Glutamatergic neuron (in vitro differentiated cells): Measurements from ENCODE around the gene PAWR. TPM values are rescaled to one million over a fixed set of nuclear protein-coding genes. Genes with fewer than 3 reads are reported as not detected.

Source experiments
- DNase-seq: peaks from one replicate; pipeline ENCODE4 v3.0.0; 2022
- H3K27ac Mint-ChIP-seq: one replicate; pipeline ENCODE4 v1.8.0; 2020; ENCODE audit warnings: mild to moderate bottlenecking, mixed read lengths, inconsistent platforms; ENCODE audit not compliant: unreplicated experiment
- H3K27me3 Mint-ChIP-seq: one replicate; pipeline ENCODE4 v1.8.0; 2020; ENCODE audit warnings: mild to moderate bottlenecking, moderate library complexity, mixed read lengths, inconsistent platforms; ENCODE audit not compliant: unreplicated experiment
- H3K36me3 Mint-ChIP-seq: one replicate; pipeline ENCODE4 v1.8.0; 2020; ENCODE audit warnings: mild to moderate bottlenecking, mixed read lengths, inconsistent platforms; ENCODE audit not compliant: unreplicated experiment
- H3K4me1 Mint-ChIP-seq: one replicate; pipeline ENCODE4 v1.8.0; 2020; ENCODE audit warnings: mild to moderate bottlenecking, low read depth, mixed read lengths, inconsistent platforms; ENCODE audit not compliant: unreplicated experiment
- H3K4me3 Mint-ChIP-seq: one replicate; pipeline ENCODE4 v1.8.0; 2020; ENCODE audit warnings: mild to moderate bottlenecking, mixed read lengths, inconsistent platforms; ENCODE audit not compliant: unreplicated experiment
- H3K9me3 Mint-ChIP-seq: one replicate; pipeline ENCODE4 v1.8.0; 2020; ENCODE audit warnings: mild to moderate bottlenecking, moderate library complexity, mixed read lengths, inconsistent platforms; ENCODE audit not compliant: unreplicated experiment
- CTCF ChIP-seq: fragments of 200-600 bp; sonication (generic); IDR thresholded peaks from one replicate; pipeline ENCODE4 v1.5.0; 2021; ENCODE audit not compliant: partially characterized antibody, unreplicated experiment
- total RNA-seq: library from RNA; stranded (reverse); fragmentation: NEBNext Ultra II Directional; extraction: Animal tissue kit (Norgen Biotek cat#: 25700); gene quantifications from one replicate; pipeline ENCODE4 v1.2.1, GENCODE V29; 2021; ENCODE audit not compliant: unreplicated experiment

Gene PAWR
- total RNA-seq, 1 donor from 2014 or later = 7.0 TPM

- Mint-ChIP-seq H3K9me3 (no peaks in the 10 kb centered on the region), H3K36me3 (no peaks in the 10 kb centered on the region), H3K4me1 (no peaks in the 10 kb centered on the region), H3K27ac (no peak overlapping the region), H3K4me3 (no peak overlapping the region), H3K27me3 (no peaks in the 10 kb centered on the region)
- TF ChIP-seq CTCF = no peak
- no peak for DNase-seq
These were observed 100.0 kb downstream of the PAWR start for GRCh38 chr12:79590751-79591150.

GRCh38 chr12:79587368-79587767 lies 103.4 kb downstream of the PAWR start:
- Mint-ChIP-seq H3K4me1 (peaks cover 3% of the 10 kb centered on the region), H3K27ac (no peak overlapping the region), H3K36me3 (no peaks in the 10 kb centered on the region), H3K27me3 (no peaks in the 10 kb centered on the region), H3K9me3 (no peaks in the 10 kb centered on the region), H3K4me3 (no peak overlapping the region)
- TF ChIP-seq CTCF = no peak
- no peak for DNase-seq

GRCh38 chr12:79585147-79585546 lies 105.6 kb downstream of the PAWR start:
- TF ChIP-seq CTCF = no peak
- no peak for DNase-seq
- H3K4me1 Mint-ChIP-seq = peaks cover 3% of the 10 kb centered on the region
- H3K9me3 Mint-ChIP-seq = no peaks in the 10 kb centered on the region
- H3K36me3 Mint-ChIP-seq = no peaks in the 10 kb centered on the region
- no peaks in the 10 kb centered on the region for H3K27me3 Mint-ChIP-seq
- H3K27ac Mint-ChIP-seq = no peak overlapping the region
- no peak overlapping the region for H3K4me3 Mint-ChIP-seq

GRCh38 chr12:79573820-79574219 lies 116.9 kb downstream of the PAWR start:
- H3K27ac Mint-ChIP-seq = no peak overlapping the region
- no peak overlapping the region for H3K4me3 Mint-ChIP-seq
- H3K36me3 Mint-ChIP-seq = peaks cover 22% of the 10 kb centered on the region
- H3K4me1 Mint-ChIP-seq = no peaks in the 10 kb centered on the region
- H3K27me3 Mint-ChIP-seq = peaks cover 6% of the 10 kb centered on the region
- no peak for TF ChIP-seq CTCF
- no peak for DNase-seq
- peaks cover 9% of the 10 kb centered on the region for H3K9me3 Mint-ChIP-seq

GRCh38 chr12:79569679-79570078 lies 121.1 kb downstream of the PAWR start:
- Mint-ChIP-seq H3K36me3 (peaks cover 23% of the 10 kb centered on the region), H3K27ac (no peak overlapping the region), H3K4me1 (no peaks in the 10 kb centered on the region), H3K4me3 (no peak overlapping the region), H3K27me3 (peaks cover 6% of the 10 kb centered on the region), H3K9me3 (peaks cover 6% of the 10 kb centered on the region)
- no peak for DNase-seq
- no peak for TF ChIP-seq CTCF
